ENCODE data around the gene TIAL1.

Gene TIAL1

DNA sequence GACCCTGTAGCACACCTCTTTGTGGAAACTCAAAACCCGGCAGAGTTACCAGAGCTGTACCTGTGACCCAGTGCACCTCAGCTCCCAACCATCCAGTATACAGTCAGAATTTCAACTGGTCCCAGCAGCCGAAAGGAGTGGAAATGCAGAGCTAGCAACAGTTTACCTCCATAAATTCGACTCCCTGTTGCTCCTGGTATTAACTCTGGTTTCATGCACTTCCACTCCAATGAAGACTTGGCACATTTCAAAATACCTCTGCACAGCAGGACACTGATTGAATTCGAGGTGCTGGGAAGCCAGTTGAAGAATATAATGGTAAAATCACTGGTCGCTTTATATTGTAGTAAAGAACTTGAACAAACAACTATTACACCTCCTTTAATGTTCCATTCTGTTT lies 17.9 kb upstream of the TIAL1 start:
- H3K27ac ChIP-seq, result no peak overlapping the region
- H3K27me3 ChIP-seq (ENCODE audit: control insufficient read depth, insufficient read depth, low read length), result no peaks in the 10 kb centered on the region
- no peak overlapping the region for H2AFZ ChIP-seq
- no peaks in the 10 kb centered on the region for H3K79me2 ChIP-seq
- no peaks in the 10 kb centered on the region for H3K9me3 ChIP-seq (ENCODE audit: control insufficient read depth, low read length)
- no peaks in the 10 kb centered on the region for H3K36me3 ChIP-seq (ENCODE audit: control insufficient read depth, insufficient read depth, low read length)
- TF ChIP-seq, protein P1, sequence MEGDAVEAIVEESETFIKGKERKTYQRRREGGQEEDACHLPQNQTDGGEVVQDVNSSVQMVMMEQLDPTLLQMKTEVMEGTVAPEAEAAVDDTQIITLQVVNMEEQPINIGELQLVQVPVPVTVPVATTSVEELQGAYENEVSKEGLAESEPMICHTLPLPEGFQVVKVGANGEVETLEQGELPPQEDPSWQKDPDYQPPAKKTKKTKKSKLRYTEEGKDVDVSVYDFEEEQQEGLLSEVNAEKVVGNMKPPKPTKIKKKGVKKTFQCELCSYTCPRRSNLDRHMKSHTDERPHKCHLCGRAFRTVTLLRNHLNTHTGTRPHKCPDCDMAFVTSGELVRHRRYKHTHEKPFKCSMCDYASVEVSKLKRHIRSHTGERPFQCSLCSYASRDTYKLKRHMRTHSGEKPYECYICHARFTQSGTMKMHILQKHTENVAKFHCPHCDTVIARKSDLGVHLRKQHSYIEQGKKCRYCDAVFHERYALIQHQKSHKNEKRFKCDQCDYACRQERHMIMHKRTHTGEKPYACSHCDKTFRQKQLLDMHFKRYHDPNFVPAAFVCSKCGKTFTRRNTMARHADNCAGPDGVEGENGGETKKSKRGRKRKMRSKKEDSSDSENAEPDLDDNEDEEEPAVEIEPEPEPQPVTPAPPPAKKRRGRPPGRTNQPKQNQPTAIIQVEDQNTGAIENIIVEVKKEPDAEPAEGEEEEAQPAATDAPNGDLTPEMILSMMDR (IDR thresholded peaks at IDR 0.05), result no peak
- H3K9ac ChIP-seq, result no peak overlapping the region
- no peak overlapping the region for H3K4me2 ChIP-seq (ENCODE audit: low read length)
- no peak overlapping the region for H3K4me3 ChIP-seq (ENCODE audit: low read depth, low read length)
- no peaks in the 10 kb centered on the region for H3K4me1 ChIP-seq

DNA sequence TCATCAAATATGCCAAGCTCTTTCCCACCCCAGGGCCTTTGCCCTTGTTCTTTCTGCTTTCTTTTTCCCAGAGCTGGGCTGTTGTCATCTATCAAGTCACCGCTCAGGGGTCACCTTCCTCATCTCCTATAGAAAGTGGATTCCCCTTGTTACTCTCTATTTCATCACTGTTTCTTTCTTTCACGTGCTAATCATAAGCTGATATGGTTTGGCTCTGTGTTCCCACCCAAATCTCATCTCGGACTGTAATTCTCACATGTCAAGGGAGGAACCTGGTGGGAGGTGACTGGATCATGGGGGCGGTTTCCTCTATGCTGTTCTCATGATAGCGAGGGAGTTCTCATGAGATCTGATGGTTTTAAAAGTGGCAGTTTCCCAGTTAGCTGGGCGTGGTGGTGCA lies 17.0 kb upstream of the TIAL1 start:
- no peak overlapping the region for H3K9ac ChIP-seq
- H3K36me3 ChIP-seq (ENCODE audit: control insufficient read depth, insufficient read depth, low read length), result no peaks in the 10 kb centered on the region
- TF ChIP-seq, protein P1 (IDR thresholded peaks at IDR 0.05), result no peak
- H3K4me3 ChIP-seq (ENCODE audit: low read depth, low read length), result no peak overlapping the region
- H3K9me3 ChIP-seq (ENCODE audit: control insufficient read depth, low read length), result no peaks in the 10 kb centered on the region
- H3K27ac ChIP-seq, result no peak overlapping the region
- H3K4me1 ChIP-seq, result peaks cover 3% of the 10 kb centered on the region
- H3K27me3 ChIP-seq (ENCODE audit: control insufficient read depth, insufficient read depth, low read length), result no peaks in the 10 kb centered on the region
- H2AFZ ChIP-seq, result no peak overlapping the region
- no peaks in the 10 kb centered on the region for H3K79me2 ChIP-seq
- H3K4me2 ChIP-seq (ENCODE audit: low read length), result no peak overlapping the region

DNA sequence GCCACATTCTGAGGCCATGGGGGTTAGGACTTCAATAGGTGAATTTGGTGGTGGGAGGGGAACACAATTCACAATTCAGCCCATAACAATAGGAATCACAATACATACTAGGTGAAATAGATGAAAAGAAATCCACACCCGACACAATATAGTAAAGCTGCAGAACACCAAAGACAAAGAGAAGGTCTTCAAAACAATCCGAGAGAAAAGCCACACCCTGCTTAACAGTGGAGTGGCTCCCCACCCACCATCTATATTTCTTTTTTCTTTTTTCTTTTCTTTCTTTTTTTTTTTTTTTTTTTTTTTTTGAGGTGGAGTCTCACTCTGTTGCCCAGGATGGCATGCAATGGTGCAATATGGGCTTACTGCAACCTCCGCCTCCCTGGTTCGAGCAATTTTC lies 14.7 kb upstream of the TIAL1 start:
- Histone ChIP-seq H3K4me1 (peaks cover 4% of the 10 kb centered on the region), H3K4me3 (ENCODE audit: low read depth, low read length) (no peak overlapping the region), H3K4me2 (ENCODE audit: low read length) (no peak overlapping the region), H3K9ac (no peak overlapping the region), H3K9me3 (ENCODE audit: control insufficient read depth, low read length) (no peaks in the 10 kb centered on the region), H3K27ac (no peak overlapping the region), H2AFZ (no peak overlapping the region), H3K27me3 (ENCODE audit: control insufficient read depth, insufficient read depth, low read length) (no peaks in the 10 kb centered on the region), H3K79me2 (no peaks in the 10 kb centered on the region), H3K36me3 (ENCODE audit: control insufficient read depth, insufficient read depth, low read length) (no peaks in the 10 kb centered on the region)
- TF ChIP-seq, protein P1 (IDR thresholded peaks at IDR 0.05), result no peak

DNA sequence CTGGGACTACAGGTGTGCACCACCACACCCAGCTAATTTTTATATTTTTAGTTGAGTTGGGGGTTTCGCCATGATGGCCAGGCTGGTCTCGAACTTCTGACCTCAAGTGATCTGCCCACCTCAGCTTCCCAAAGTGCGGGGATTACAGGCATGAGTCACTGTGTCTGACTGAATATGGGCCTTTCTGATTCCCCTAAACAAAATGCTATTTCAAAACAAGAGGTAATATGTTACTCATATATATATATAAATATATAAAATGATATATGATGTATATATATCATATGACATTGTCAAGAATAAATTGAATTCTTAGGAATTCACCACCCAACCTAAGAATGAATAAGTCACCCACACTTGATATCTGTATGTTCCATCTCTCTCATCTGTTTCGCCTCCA lies 12.8 kb upstream of the TIAL1 start:
- peaks cover 4% of the 10 kb centered on the region for H3K4me1 ChIP-seq
- H3K27me3 ChIP-seq (ENCODE audit: control insufficient read depth, insufficient read depth, low read length), result no peaks in the 10 kb centered on the region
- no peak overlapping the region for H2AFZ ChIP-seq
- no peak overlapping the region for H3K4me3 ChIP-seq (ENCODE audit: low read depth, low read length)
- H3K36me3 ChIP-seq (ENCODE audit: control insufficient read depth, insufficient read depth, low read length), result no peaks in the 10 kb centered on the region
- H3K9ac ChIP-seq, result no peak overlapping the region
- no peak overlapping the region for H3K27ac ChIP-seq
- H3K79me2 ChIP-seq, result no peaks in the 10 kb centered on the region
- H3K4me2 ChIP-seq (ENCODE audit: low read length), result no peak overlapping the region
- no peaks in the 10 kb centered on the region for H3K9me3 ChIP-seq (ENCODE audit: control insufficient read depth, low read length)
- TF ChIP-seq, protein P1 (IDR thresholded peaks at IDR 0.05), result no peak

DNA sequence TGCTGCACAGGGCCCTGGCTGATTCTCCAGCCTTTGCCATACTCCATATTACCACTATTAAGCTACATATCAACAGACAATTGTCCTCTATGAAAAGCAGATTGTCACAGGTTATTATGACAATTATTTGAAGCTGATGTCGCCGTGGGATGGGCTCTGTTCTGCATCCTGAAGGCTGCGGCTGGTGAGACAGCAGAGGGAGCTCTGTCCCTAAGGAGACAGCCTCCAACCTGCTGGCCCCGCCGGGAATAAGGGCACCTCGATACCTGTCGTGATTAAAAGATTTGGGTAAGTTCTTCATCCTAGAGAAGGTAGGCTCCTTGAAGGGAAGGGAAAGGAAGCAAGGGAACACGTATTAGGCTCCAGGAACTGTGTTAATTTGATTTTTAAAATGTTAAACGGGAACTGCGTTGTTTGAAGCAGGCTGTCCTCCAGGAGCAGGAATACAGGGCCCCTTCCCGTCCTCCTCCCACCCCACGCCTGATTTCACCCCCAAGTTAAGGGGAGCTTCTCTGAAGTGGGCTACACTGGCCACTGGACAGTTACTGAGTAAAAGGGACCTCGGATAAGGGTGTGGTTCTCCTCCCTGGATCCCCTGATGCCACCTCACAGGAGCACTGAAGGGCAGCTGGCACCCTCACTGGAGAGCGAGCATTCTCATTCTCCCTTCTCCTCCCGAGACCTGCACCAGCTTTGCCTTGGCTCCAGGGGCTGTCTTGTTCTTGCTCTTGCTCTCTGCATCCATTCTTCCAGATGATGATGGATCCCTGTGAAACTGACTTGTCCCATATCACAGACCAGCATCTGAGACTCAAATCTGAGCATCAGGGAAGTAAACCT lies 11.8 kb upstream of the TIAL1 start:
- Histone ChIP-seq H3K4me3 (ENCODE audit: low read depth, low read length) (no peak overlapping the region), H3K9ac (no peak overlapping the region), H3K27ac (no peak overlapping the region), H3K4me1 (peaks cover 4% of the 10 kb centered on the region), H3K27me3 (ENCODE audit: control insufficient read depth, insufficient read depth, low read length) (no peaks in the 10 kb centered on the region), H3K4me2 (ENCODE audit: low read length) (no peak overlapping the region), H3K79me2 (no peaks in the 10 kb centered on the region), H3K36me3 (ENCODE audit: control insufficient read depth, insufficient read depth, low read length) (no peaks in the 10 kb centered on the region), H3K9me3 (ENCODE audit: control insufficient read depth, low read length) (no peaks in the 10 kb centered on the region), H2AFZ (peak overlapping the region; percentile 91)
- TF ChIP-seq, protein P1 (IDR thresholded peaks at IDR 0.05), result peak; percentile 96
